Spinal cord (tissue), 10 donors: ENCODE measurements around the gene EZR. TPM values are rescaled to one million over a fixed set of nuclear protein-coding genes. Genes with fewer than 3 reads are reported as not detected.

Experiments used
- DNase-seq, 6 donors: peaks; one replicate each; pipeline versions ENCODE4 v3.0.0 to v3.0.0-alpha.2; 2013 to 2015; ENCODE audit warnings: low spot score in 6 of 6, low read depth in 4 of 6
- H3K27ac ChIP-seq: one replicate; pipeline ENCODE4 v1.5.1; 2013; ENCODE audit warnings: low read depth, low read length, control low read depth
- H3K27me3 ChIP-seq: one replicate; pipeline ENCODE4 v1.6.1; 2013; ENCODE audit warnings: low read length; ENCODE audit not compliant: control insufficient read depth, insufficient read depth
- H3K36me3 ChIP-seq: one replicate; pipeline ENCODE4 v1.6.1; 2013; ENCODE audit warnings: low read length; ENCODE audit not compliant: control insufficient read depth, insufficient read depth
- H3K4me1 ChIP-seq: one replicate; pipeline ENCODE4 v1.6.1; 2013; ENCODE audit warnings: low read length; ENCODE audit not compliant: control insufficient read depth, insufficient read depth
- H3K4me3 ChIP-seq: one replicate; pipeline ENCODE4 v1.5.1; 2013; ENCODE audit warnings: low read depth, low read length, control low read depth
- H3K9me3 ChIP-seq: one replicate; pipeline ENCODE4 v1.6.1; 2013; ENCODE audit warnings: low read length; ENCODE audit not compliant: control insufficient read depth, insufficient read depth
- WGBS: methylation state at CpG from one replicate; pipeline ENCODE4 v1.1.5; 2013; ENCODE audit warnings: missing lambda C conversion rate; ENCODE audit not compliant: insufficient coverage; 5-methylcytosine and 5-hydroxymethylcytosine counted together
- polyA plus RNA-seq, 2 donors: library from polyadenylated mRNA; unstranded; fragments of 120-200 nt; gene quantifications; one replicate each; pipeline ENCODE4 v1.2.1, GENCODE V29; 2013; ENCODE audit not compliant: insufficient read length in 2 of 2
- small RNA-seq: library from RNA; depleted of rRNA; stranded (forward); fragments of <200 nt; gene quantifications from one replicate; pipeline ENCODE3, GENCODE V24; 2014; ENCODE audit warnings: low replicate concordance
- total RNA-seq, 2 donors: library from RNA; depleted of rRNA in 1 of 2; stranded (reverse); fragments of 120-200 nt in 1 of 2; fragments of >200 nt in 1 of 2; gene quantifications; one replicate each; pipeline versions ENCODE4 v1.2.3 to v1.2.4, GENCODE V29; 2013 to 2014
- donor health status: healthy.

Gene EZR
- total and polyA plus RNA-seq, 4 donors = 114 to 244 (median 177) TPM

- no peak overlapping the region for H3K27ac ChIP-seq
- no peak overlapping the region for H3K4me3 ChIP-seq
- no peaks in the 10 kb centered on the region for H3K36me3 ChIP-seq
- H3K27me3 ChIP-seq = no peaks in the 10 kb centered on the region
- DNase-seq = no peak
- H3K9me3 ChIP-seq = no peaks in the 10 kb centered on the region
- H3K4me1 ChIP-seq = peaks cover 4% of the 10 kb centered on the region
- 83% methylated on average over 3 of the region's 5 CpGs for WGBS
Observed at GRCh38 chr6:158722176-158722729, 96.9 kb downstream of the EZR start.

DNA sequence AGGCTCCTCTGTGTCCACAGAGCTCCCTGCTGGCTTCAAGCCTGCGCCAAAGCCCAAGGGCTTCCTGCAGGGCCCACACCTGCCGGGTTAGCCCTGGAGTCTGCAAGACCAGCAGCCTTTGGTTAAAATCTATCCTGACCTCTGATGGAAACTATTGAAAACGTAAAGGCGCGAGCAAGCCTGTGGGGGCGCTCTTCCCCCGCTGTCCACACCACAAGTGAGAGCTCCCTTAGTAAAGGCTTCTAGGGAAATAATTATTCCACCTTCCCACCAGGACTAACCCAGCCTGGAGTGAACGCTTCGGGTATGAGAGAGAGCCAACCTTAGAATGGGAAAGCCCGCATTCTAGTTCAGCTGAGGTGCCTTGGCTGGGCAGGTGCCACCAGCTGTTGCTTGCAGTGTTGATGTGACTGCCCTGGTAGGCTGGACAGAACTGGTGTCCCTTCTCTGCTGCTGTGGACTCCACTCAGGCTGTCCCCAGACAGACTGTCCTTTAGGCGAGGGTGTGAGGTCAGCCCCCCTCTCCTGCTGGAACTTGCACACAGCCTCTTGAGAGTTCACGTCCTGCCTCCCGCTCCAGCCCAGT lies 100.6 kb downstream of the EZR start:
- no peak overlapping the region for H3K4me3 ChIP-seq
- WGBS = 51% methylated on average over 8 of the region's 13 CpGs
- H3K4me1 ChIP-seq = peaks cover 4% of the 10 kb centered on the region
- H3K36me3 ChIP-seq = no peaks in the 10 kb centered on the region
- peak in 2 of 6 donors; percentile 48 to 59 for DNase-seq
- no peak overlapping the region for H3K27ac ChIP-seq
- H3K9me3 ChIP-seq = no peaks in the 10 kb centered on the region
- no peaks in the 10 kb centered on the region for H3K27me3 ChIP-seq

DNA sequence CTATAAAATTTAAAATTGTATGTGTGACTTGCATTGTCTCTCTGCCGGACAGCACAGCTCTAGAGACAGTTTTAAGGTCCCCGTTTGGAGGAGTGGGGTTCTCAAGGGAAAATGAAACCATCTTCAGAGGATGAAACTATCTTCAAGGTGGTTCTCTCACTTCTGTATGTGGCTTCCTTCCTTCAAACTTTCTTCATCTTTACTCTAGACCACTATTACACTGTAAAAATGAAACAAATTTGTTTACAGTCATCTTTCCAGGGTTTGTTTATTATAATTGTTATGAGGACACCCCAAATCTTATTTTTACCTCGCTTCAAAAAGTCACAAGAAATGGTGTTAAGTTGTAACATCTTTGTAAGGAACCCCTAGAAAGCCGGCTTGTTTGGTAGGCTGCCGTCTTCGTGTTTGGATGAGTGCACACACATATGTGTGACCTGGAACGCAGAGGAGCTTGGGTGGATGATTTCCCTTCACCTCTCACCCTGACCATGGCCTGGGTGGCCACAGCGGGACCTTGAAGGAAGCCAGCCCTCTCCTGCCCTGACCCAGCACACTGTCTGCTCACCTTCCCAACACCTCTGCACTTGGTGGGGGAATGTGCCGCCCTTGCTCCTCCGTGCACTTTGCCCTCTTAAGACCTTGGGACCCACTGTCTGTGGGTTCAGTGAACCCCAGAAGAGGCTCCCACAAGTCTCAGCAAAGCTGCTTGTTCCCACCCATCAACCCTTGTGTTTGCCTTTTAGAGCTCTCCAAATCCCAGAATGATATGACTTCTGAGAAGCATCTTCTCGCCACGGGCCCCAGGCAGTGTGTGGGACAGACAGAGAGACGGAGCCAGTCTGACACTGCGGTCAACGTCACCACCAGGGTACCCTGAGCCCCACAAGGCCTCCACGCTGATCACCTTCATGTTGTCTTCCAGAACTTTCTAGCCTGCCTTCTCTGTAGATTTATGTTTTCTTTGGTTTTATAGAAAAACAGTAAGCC lies 101.5 kb downstream of the EZR start:
- Histone ChIP-seq H3K4me1 (peaks cover 4% of the 10 kb centered on the region), H3K9me3 (no peaks in the 10 kb centered on the region), H3K27ac (no peak overlapping the region), H3K36me3 (no peaks in the 10 kb centered on the region), H3K27me3 (no peaks in the 10 kb centered on the region), H3K4me3 (no peak overlapping the region)
- 96% methylated on average over 11 of the region's 16 CpGs for WGBS
- no peak for DNase-seq

Small RNA genes within 50 kb of the gene (small RNA-seq; reads per million reads assigned to genes)
- gene MIR3918 = not detected

Other genes with a start within 250 kb of the EZR start
- 10 to 100 TPM; 68.5 to 93.4 TPM for gene DYNLT1, start 174.6 kb downstream of the EZR start, total RNA-seq
- gene DYNLT1, start 174.6 kb downstream of the EZR start, polyA plus RNA-seq = 100 to 1,000 TPM; 210 to 211 TPM
- 1 to 10 TPM; 4.2 to 4.6 TPM for gene SYTL3, start 169.3 kb downstream of the EZR start, total RNA-seq
- gene SYTL3, start 169.3 kb downstream of the EZR start, polyA plus RNA-seq = 1 to 10 TPM; 2.0 to 2.2 TPM
- 10 to 100 TPM in 1 of 2 donors, 1 to 10 TPM in 1; 9.9 to 13.0 TPM for gene RSPH3, start 180.8 kb upstream of the EZR start, total RNA-seq
- 1 to 10 TPM; 8.5 to 9.0 TPM for gene RSPH3, start 180.8 kb upstream of the EZR start, polyA plus RNA-seq
- 1 to 10 TPM; 3.3 to 7.7 TPM for gene TAGAP, start 225.6 kb upstream of the EZR start, total RNA-seq
- gene TAGAP, start 225.6 kb upstream of the EZR start, polyA plus RNA-seq = 1 to 10 TPM; 3.1 to 4.1 TPM